ENCODE results near the gene ZNF622. TPM values are rescaled to one million over a fixed set of nuclear protein-coding genes. Genes with fewer than 3 reads are reported as not detected.

ZNF622 gene
- total RNA-seq, 1 donor from 2014 or later = 15.6 TPM

Other genes with a start within 250 kb of the ZNF622 start
- 25.2 TPM for gene RETREG1, start 151.2 kb upstream of the ZNF622 start, total RNA-seq

Data from left lobe of liver (tissue), 1 donor.